Spleen (tissue), 11 donors: Measurements from ENCODE around the gene CSNK2B. TPM values are rescaled to one million over a fixed set of nuclear protein-coding genes. Genes with fewer than 3 reads are reported as not detected.
"Not testable (repeated sequence)": the region's sequence is repeated elsewhere in the genome, so short reads cannot be mapped to it uniquely, and the experiment has no call there.

Experiments
- DNase-seq: peaks from one replicate; pipeline ENCODE4 v3.0.0-alpha.2; 2020
- H3K27ac ChIP-seq, 8 donors: fragments of 200-600 bp; sonication (generic) in 7 of 8; 1 replicate in 4 of 8; 2 replicates in 4 of 8; pipeline versions ENCODE4 v1.5.0 to v1.8.0; 2016 to 2021; ENCODE audit warnings: inconsistent platforms in 4 of 8, mild to moderate bottlenecking in 4 of 8, moderate library complexity in 1 of 8
- H3K27me3 ChIP-seq, 7 donors: fragments of 200-600 bp; sonication (generic) in 6 of 7; replicated peaks in 1 of 7; 1 replicate in 4 of 7; 2 replicates in 3 of 7; pipeline versions ENCODE4 v1.5.0 to v1.8.0; 2016 to 2021; ENCODE audit warnings: inconsistent platforms in 3 of 7, mild to moderate bottlenecking in 1 of 7
- H3K36me3 ChIP-seq, 6 donors: fragments of 200-600 bp; sonication (generic) in 5 of 6; 1 replicate in 4 of 6; 2 replicates in 2 of 6; pipeline versions ENCODE4 v1.5.0 to v1.8.0; 2016 to 2021; ENCODE audit warnings: inconsistent platforms in 2 of 6
- H3K4me1 ChIP-seq, 6 donors: fragments of 200-600 bp; sonication (generic) in 5 of 6; 1 replicate in 3 of 6; 2 replicates in 3 of 6; pipeline versions ENCODE4 v1.5.0 to v1.8.0; 2016 to 2021; ENCODE audit warnings: inconsistent platforms in 3 of 6
- H3K4me3 ChIP-seq, 8 donors: fragments of 200-600 bp; sonication (generic) in 7 of 8; 1 replicate in 4 of 8; 2 replicates in 4 of 8; pipeline versions ENCODE4 v1.5.0 to v1.8.0; 2016 to 2021; ENCODE audit warnings: inconsistent platforms in 4 of 8, mild to moderate bottlenecking in 4 of 8, moderate library complexity in 2 of 8
- H3K9me3 ChIP-seq, 8 donors: fragments of 200-600 bp; sonication (generic) in 7 of 8; 1 replicate in 4 of 8; 2 replicates in 4 of 8; pipeline versions ENCODE4 v1.5.0 to v1.8.0; 2016 to 2021; ENCODE audit warnings: inconsistent platforms in 4 of 8
- POLR2A ChIP-seq, 3 donors: fragments of 450-650 bp; IDR thresholded peaks; one replicate each; pipeline ENCODE4 v1.5.1; 2017; ENCODE audit warnings: antibody characterized with exemption in 3 of 3, mild to moderate bottlenecking in 1 of 3
- POLR2AphosphoS5 ChIP-seq, 3 donors: sonication (generic); formaldehyde crosslinking; IDR thresholded peaks; one replicate each; pipeline ENCODE4 v1.5.1; 2017; ENCODE audit warnings: antibody characterized with exemption in 3 of 3
- WGBS, 5 donors: extraction: QIAGEN DNeasy Blood & Tissue Kit in 3 of 5; methylation state at CpG; one replicate each; pipeline versions ENCODE4 v1.1.5 to v1.1.7; 2013 to 2018; 5-methylcytosine and 5-hydroxymethylcytosine counted together
- intact Hi-C: fragments of 100-400 bp; cut with DNase I; formaldehyde crosslinking; loops from one replicate; pipeline ENCODE4 v1.15.0; 2023; ENCODE audit warnings: low total_unique reads
- polyA plus RNA-seq, 3 donors: library from polyadenylated mRNA; stranded (reverse); fragments of 200-250 nt; gene quantifications; one replicate each; pipeline ENCODE4 v1.2.1, GENCODE V29; 2013
- total RNA-seq, 7 donors: library from RNA; depleted of rRNA in 3 of 7; stranded (reverse); fragments of >200 nt in 3 of 7; fragmentation: NEBNext Ultra II Directional in 4 of 7; extraction: Animal tissue kit (Norgen Biotek cat#: 25700) in 4 of 7; gene quantifications; one replicate each; pipeline versions ENCODE4 v1.1.0 to v1.2.1, GENCODE V29; 2016 to 2021
- TF ChIP-seq, protein P1 (sequence below), 11 experiments: fragments of 200-600 bp in 7 of 11; fragments of 450-650 bp in 4 of 11; sonication (generic) in 4 of 11; IDR thresholded peaks in 8 of 11; conservative IDR thresholded peaks in 3 of 11; 1 replicate in 7 of 11; 2 replicates in 4 of 11; pipeline versions ENCODE4 v1.4.0 to v1.8.0; 2016 to 2021; ENCODE audit warnings: antibody characterized with exemption in 11 of 11, inconsistent platforms in 4 of 11, mild to moderate bottlenecking in 1 of 11
- donor health status: healthy with polysubstance abuse.
- donor health status: DM: no; HTN: no; CAD: no; lungs with moderate emphysema.
- donor health status: DM: no; HTN: no; CAD: no.
- donor health status: Bipolar disorder and iron deficiency.
- donor health status: healthy.
- donor health status: DM: no; HTN: no; CAD: no.
- donor health status: DM: yes; HTN: yes; CAD: no.

Gene CSNK2B
- total and polyA plus RNA-seq, 10 donors = 122 to 294 (median 145) TPM

DNA sequence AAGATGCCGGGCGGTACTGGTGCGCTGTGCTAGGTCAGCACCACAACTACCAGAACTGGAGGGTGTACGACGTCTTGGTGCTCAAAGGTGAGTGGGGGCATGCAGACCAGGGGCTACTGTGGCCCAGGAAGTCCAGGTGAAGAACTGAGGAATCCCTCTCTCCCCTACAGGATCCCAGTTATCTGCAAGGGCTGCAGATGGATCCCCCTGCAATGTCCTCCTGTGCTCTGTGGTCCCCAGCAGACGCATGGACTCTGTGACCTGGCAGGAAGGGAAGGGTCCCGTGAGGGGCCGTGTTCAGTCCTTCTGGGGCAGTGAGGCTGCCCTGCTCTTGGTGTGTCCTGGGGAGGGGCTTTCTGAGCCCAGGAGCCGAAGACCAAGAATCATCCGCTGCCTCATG, 41.8 kb downstream of the CSNK2B start:
- Histone ChIP-seq H3K4me3 (no peak overlapping the region), H3K36me3 (no peaks in the 10 kb centered on the region), H3K27me3 (no peaks in the 10 kb centered on the region), H3K9me3 (no peaks in the 10 kb centered on the region), H3K27ac (no peak overlapping the region), H3K4me1 (peaks cover 0 to 30% (median 17%) of the 10 kb centered on the region in 6 donors)
- no peak for DNase-seq
- TF ChIP-seq POLR2AphosphoS5 (IDR thresholded peaks at IDR 0.05) (no peak), POLR2A (IDR thresholded peaks at IDR 0.05) (no peak)
- TF ChIP-seq, protein P1, sequence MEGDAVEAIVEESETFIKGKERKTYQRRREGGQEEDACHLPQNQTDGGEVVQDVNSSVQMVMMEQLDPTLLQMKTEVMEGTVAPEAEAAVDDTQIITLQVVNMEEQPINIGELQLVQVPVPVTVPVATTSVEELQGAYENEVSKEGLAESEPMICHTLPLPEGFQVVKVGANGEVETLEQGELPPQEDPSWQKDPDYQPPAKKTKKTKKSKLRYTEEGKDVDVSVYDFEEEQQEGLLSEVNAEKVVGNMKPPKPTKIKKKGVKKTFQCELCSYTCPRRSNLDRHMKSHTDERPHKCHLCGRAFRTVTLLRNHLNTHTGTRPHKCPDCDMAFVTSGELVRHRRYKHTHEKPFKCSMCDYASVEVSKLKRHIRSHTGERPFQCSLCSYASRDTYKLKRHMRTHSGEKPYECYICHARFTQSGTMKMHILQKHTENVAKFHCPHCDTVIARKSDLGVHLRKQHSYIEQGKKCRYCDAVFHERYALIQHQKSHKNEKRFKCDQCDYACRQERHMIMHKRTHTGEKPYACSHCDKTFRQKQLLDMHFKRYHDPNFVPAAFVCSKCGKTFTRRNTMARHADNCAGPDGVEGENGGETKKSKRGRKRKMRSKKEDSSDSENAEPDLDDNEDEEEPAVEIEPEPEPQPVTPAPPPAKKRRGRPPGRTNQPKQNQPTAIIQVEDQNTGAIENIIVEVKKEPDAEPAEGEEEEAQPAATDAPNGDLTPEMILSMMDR (IDR thresholded peaks at IDR 0.05 in 8 of 11, conservative IDR thresholded peaks at IDR 0.05 in 3 of 11) = no peak
- intact Hi-C loops = no loop called here
- WGBS, 5 donors = 74 to 88% (median 88%) methylated on average over 5 to 10 of the region's 10 CpGs

DNA sequence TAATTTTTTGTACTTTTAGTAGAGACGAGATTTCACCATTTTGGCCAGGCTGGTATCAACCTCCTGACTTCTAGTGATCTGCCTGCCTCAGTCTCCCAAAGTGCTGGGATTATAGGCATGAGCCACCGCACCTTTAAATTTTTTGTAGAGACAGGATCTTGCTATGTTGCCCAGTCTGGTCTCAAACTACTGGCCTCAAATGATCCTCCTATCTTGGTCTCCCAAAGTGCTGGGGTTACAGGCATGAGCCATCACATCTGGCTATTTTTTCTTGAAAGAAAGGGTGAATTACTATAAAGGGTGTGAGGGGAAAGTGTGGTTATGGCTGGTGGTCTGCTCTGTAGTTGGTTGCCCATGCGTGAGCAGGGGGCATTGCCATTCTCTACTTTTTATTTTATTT, 42.3 kb downstream of the CSNK2B start:
- no peaks in the 10 kb centered on the region for H3K9me3 ChIP-seq
- intact Hi-C loops = no loop called here
- H3K27me3 ChIP-seq = no peaks in the 10 kb centered on the region
- H3K4me1 ChIP-seq = peaks cover 0 to 30% (median 16%) of the 10 kb centered on the region in 6 donors
- H3K36me3 ChIP-seq = no peaks in the 10 kb centered on the region
- TF ChIP-seq POLR2A (IDR thresholded peaks at IDR 0.05) = no peak
- TF ChIP-seq POLR2AphosphoS5 (IDR thresholded peaks at IDR 0.05) = no peak
- TF ChIP-seq, protein P1 (IDR thresholded peaks at IDR 0.05 in 8 of 11, conservative IDR thresholded peaks at IDR 0.05 in 3 of 11) = no peak
- no peak overlapping the region for H3K4me3 ChIP-seq
- DNase-seq = no peak
- 90 to 96% (median 92%) methylated on average over 3 of the region's 3 CpGs for WGBS, 5 donors
- H3K27ac ChIP-seq = no peak overlapping the region

- H3K27me3 ChIP-seq, H3K9me3 ChIP-seq, H3K4me3 ChIP-seq, intact Hi-C loops, H3K36me3 ChIP-seq, DNase-seq, H3K27ac ChIP-seq: not testable (repeated sequence)
- 82 to 92% (median 85%) methylated on average over 11 of the region's 11 CpGs for WGBS, 5 donors
- peaks cover 0 to 21% (median 8%) of the 10 kb centered on the region in 6 donors for H3K4me1 ChIP-seq
These were observed 43.3 kb downstream of the CSNK2B start for GRCh38 chr6:31709157-31709556.

GRCh38 chr6:31710523-31711219, 44.8 kb downstream of the CSNK2B start:
- 66 to 82% (median 69%) methylated on average over 5 of the region's 5 CpGs for WGBS, 5 donors
- Histone ChIP-seq H3K9me3 (no peaks in the 10 kb centered on the region), H3K4me3 (no peak overlapping the region), H3K36me3 (no peaks in the 10 kb centered on the region), H3K27ac (peak overlapping the region in 1 of 8 donors; percentile 9), H3K4me1 (peaks cover 0 to 20% (median 8%) of the 10 kb centered on the region in 6 donors), H3K27me3 (no peaks in the 10 kb centered on the region)
- intact Hi-C loops = no loop called here
- DNase-seq = no peak
- TF ChIP-seq POLR2AphosphoS5 (IDR thresholded peaks at IDR 0.05) (no peak), POLR2A (IDR thresholded peaks at IDR 0.05) (no peak)
- TF ChIP-seq, protein P1 (IDR thresholded peaks at IDR 0.05 in 8 of 11, conservative IDR thresholded peaks at IDR 0.05 in 3 of 11) = no peak
